Stimulated activated CD4-positive, alpha-beta T cell treated with anti-CD3 and anti-CD28 coated beads, Interleukin-4, amount 100 ng/mL, for 1 hour (primary cell): ENCODE measurements around the gene CNTNAP2.

Experiments
- DNase-seq: peaks from one replicate; pipeline ENCODE4 v3.0.0-alpha.2; 2020

CNTNAP2 gene

DNA sequence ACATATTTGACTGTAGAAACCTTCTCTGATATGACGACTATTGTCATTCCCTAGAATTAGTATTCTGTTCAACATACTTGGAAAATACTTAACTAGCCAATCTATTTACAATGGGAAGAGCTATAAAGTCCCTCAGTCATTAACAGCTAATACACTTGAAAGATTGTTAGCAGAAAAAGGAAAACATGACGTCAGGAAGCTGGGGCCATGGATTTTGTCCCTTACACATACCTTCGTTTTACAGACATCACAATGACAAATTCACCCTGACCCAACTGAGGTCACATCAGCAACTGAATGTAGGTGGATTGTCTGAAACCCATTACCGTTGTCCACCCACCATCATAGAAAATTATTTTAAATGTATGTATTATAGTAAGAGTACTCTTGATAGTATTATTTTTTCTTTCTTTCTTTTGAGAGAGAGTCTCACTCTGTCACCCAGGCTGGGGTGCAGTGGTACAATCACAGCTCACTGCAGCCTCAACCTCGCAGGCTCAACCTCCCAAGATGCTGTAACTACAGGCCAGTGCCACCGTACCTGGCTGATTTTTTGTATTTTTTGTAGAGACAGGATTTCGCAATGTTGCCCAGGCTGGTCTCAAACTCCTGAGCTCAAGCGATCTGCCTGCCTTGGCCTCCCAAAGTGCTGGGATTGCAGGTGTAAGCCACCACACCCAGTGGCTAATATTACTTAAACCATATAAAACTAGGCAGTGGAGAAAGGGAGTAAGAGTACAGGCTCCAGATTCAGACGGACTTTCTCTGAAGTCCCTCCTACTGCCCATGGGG, 1977.0 kb downstream of the CNTNAP2 start:
- DNase-seq, result no peak

DNA sequence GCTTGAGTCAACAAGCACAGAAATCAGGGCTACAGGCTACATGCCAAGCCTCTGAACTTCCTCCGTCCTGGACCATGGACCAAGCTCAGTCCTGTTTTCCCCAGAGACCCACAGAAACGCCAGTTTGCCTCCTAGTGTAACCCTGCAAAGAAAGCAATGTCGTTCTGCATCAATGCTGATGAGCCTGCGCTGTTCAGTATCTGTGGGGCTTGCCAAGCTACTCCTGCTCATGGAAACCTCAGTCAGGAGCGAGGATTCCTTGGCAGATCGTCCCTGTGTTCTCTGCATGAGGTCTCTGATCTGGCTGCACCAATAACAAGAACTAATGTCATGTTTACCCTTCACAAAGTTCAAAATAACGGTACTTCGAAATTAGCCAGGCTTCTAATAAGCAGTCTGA, 1978.5 kb downstream of the CNTNAP2 start:
- DNase-seq, result no peak

DNA sequence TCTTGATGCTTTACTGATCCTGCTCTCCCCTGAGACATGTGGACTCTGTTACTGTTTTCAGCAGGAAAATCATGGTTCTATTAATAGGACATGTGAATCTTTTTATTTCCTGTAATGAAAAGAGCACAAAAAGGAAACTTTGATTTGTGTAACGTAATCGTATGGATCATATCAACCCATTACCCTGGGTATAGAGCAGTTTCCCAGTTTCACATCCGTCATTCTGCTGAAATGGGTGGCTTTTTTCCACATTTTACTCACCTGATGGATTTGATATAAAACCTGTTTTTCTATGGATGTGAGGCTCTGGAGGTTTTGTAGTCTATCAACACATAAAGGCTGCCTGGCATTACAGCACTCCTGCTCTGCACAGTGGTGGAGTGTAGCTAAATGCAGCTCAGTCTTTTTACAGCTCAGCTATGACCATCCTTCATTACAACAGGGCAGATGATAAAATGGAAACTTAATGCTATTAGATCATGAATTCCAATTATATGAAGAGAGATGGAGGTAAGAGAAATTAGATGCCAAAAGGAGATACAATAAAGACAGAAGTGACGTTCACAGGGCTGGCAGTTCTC, 1987.6 kb downstream of the CNTNAP2 start:
- DNase-seq, result no peak

DNA sequence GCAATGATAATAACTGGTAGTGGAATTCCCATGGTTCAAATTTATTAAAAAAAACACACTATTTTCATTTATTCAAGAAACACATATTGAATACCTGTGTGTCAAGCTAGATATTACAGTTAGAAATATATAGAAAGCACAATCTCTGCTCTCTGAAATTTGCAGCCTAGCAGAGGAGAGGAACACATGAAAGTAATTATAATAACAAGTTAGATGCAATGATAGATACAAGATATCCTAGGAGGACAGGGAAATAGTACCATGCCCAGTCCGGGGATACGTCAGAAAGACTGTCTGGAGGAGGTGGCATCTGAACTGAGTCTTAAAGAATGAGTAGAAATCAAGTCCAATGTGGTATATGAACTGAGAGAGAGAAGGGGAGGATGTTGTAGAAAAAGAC, 1988.3 kb downstream of the CNTNAP2 start:
- no peak for DNase-seq

DNA sequence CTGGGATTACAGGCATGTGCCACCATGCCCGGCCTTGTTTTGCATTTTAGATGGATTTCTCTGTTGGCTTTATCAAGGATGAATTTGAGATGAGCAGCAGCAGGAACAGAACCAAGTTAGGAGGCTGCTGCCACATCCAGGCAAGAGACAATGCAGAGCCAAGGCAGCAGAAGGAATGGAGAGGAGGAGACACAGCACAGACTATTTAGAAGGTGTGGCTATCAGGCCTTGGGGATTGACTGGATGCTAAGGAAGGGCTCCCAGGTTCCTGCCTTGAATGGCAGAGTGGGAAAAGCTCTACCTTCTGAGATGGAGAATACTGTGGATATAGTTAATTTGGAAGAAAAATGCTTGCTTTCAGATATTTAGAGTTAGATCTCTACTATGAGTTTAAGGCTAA, 1989.3 kb downstream of the CNTNAP2 start:
- no peak for DNase-seq

DNA sequence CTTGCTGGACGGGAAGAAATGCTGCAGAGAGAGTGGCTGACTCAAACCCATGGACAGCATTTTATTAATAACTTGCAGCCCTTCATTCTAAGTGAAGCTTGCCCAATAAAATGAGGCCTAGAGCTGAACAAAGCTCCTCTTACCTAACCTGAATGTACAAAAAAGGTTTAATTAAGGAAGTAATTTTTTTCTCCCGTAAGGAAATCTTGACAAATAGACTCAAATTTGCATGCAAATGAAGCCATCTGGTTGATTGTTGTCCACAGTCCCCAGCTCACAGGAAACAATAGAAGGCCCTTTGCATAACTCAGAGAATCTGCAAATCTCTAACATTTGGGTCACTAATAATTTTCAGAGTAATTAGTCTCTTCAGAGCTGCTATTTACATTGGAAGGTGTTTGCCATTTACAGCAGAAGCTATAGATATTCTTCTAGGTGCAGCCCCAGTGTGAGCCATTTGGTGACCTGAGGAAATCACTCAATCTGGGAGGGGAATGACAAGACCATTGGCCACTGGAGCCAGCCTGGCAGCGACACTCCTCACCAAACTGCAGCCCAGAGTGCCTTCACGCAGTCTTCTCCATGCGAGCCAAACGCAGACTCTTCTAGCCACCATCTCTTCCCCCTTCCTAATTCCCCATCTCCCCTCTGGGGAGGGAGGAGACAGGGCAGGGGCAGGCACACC, 1991.0 kb downstream of the CNTNAP2 start:
- DNase-seq, result no peak

DNA sequence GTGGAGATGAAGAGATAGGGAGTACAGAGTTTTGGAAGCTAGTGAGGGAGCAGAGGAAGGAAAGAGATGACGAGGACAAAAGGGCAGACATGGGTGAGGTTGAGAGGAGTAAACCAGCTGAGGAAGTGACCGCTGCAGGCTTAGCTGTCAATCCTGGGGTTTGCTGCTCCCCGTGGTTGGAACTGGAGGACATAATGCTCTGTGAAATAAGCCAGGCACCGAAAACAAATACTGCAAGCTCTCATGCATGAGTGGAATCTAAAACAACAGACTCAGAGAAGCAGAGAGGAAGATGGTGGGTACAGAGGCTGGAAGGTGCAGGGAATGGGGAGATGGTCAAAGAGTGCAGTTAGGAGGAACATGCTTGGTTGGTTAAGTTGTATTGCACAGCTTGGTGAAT, 1991.8 kb downstream of the CNTNAP2 start:
- DNase-seq, result no peak

DNA sequence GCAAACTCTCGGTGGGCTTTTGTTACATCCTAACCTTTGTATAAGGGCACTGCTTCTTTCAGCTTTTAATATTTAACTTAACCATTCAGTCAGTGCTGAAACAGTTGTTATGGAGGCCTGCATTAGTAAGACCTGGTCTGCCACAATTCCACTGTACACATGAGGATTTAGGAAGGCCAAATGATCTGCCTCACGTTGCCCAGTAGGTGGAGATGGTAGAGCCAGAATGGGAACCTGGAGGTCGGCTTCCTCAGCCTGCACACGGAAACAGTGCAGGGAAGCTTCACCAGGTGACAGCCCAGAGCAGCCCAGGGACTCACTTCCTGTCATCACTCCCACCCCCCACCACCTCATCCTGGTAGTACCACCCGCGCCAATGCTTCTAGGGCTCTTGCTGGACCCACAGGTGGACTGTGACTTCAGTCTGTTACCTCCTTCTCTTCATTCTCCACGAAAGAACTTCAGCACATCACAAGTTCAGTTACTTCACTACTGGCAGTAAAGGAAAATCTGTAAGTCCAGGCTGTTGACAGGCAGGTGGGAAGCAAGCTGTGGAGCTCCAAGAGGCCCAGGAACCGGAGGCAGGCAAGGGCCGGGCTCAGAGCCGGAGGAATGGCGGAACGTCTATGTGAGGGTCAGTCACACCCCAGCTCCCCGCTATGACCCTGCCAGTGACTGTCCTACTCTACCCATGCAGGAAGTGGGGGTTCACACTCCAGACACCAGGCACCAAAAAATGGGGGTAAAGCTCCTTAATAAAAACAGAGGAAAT, 1993.7 kb downstream of the CNTNAP2 start:
- no peak for DNase-seq

DNA sequence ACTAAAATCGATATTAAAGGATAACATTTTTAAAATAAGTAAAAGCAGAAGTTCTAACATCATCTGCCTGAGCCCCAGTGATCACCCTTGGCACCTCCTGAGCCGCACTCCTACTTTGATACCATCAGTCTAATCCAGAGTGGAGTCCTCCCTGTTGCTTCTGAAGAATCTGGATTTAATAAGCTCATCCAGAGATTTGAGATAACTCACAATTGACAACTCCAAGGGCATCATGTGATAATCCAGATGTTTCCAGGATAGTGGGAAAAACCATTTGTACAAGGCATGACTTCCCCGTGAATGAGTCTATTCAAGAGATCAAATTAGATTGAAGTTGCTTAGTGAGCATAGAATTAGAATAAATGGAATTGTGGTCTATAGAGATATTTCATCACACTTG, 1998.2 kb downstream of the CNTNAP2 start:
- DNase-seq, result no peak

DNA sequence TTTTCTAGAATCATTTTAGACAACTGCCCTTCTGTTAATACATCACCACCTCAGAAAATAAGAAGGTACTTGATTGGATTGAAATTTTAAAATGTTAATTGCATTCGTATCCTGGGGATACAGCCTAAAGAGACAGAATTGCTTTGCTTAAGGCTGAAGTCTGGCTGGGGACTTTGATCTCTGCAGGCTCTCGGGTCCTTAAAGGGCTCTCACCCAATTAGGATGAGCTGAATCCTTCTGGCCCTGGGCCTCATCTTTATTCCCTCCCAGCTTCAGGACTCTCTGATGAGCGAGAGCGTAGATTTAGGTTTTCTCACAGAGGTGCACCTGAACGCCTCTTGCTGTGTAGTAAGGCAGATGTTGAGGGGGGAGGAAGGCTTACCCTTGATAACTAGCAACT, 1998.7 kb downstream of the CNTNAP2 start:
- DNase-seq, result no peak

DNA sequence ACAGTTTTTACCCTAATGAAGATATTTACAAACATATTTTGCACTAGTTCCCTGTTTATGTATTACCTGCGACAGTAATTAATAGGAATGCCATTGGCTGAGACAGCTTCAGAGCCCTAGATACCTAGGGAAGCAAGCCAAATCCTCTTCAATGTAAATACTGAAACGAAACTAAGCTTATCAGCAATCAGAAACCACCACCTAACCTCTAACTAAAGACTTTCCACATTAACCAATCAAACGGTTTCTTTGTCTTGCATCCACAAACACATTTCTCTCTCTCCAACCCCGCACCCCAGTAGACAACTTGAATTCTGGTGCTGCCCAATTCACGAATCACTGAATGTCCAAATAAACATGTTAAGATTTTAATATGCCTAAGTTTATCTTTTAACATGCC, 1999.6 kb downstream of the CNTNAP2 start:
- no peak for DNase-seq

DNA sequence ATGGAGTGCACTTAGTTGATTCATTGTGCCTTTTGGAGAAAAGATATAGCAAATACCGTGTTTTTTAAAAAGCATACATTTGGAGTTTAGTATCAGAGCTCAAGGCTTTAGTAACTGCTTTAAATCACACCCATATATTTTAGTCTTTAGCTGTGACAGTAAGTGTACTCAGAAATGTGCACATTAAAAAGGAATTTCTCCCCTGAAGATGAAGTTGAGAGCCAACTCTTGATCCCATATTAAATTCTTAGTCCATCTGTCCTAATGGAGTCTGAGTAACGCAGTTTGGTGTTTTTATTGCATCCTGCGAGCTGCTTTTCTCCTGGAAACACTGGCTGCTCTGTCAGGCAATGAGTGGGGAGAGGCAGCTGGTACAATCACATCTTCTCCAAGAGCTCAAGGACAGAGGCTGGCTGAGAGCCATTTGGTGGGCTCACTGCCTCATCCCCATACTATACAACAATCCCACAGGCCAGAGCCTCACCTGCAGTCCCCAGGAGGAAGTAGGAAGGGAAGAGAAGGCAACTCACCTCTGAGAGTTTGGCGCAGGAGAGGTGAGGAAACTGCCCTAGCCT, 2000.3 kb downstream of the CNTNAP2 start:
- DNase-seq, result no peak

DNA sequence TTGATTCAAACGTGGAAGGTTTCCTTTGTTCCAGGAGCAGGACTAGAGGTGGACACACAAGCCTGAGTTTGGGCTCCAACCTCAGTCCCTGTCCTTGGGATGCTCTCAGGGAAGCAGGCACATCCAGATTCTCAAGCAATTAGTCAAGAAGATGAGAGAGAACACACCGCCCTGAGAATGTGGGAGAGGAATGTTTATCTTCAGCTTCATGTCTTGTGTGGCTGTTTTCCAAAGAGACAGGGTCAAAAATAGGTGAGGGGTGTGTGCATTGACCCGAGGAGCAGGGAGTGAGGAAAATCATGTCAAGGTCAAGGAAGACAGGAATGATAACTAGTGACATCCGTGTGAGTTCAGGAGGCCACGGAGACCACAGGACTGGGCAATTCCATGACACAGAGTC, 2001.8 kb downstream of the CNTNAP2 start:
- no peak for DNase-seq

DNA sequence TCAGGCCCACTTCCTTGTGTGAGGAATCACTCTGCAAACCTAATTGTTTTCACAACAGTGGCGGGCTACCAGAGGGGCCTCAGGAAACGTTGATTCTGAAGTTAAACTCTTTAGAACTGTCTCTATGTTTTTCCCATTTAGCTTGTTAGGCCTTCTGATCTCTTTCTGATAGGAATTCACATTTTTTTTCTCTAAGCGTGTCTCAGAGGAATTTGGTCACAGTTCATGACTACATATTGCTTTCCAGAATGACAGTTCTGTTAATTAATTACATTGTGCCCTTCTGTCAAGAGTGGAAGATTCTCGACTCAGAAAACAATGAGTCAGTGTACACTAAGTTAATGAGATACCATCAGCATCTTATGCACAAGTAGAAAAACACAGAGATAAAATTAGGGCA, 2004.8 kb downstream of the CNTNAP2 start:
- DNase-seq, result no peak

DNA sequence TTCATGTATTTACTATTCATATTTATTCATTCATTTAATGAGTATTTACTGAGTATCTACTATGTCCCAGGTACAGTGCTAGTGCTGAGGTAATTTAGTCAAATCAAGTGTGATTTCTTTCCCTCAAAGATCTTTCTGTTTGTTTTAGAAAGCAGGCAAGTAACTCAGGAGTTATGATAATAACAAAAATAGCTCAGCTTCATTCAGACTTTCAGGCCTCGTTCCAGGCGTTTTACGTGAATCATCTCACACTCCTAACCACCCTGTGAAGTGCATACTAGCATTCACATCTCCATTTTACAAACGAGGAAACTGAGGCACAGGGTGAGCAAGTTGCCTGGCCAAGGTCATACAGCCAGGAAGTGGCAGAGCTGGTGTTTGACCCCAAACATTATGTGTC, 2005.2 kb downstream of the CNTNAP2 start:
- DNase-seq, result no peak

DNA sequence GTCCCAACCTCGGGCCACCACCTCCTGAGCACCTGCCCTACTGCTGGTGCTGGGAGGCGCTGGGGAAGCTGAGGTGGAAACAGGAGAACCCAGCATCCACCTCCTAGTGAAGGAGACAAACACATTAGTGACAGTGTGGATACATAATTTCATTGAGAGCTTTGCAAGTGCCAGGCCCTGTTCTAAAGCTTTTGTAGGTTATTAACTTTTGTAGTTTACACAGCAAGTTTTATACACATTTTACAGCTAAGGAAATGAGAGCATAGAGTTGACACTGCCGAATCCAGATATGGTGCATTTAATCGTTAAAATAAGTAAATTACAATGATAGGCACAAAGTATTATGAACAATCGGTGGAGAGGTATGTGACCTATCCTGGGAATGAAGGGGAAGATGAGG, 2007.9 kb downstream of the CNTNAP2 start:
- DNase-seq, result no peak

DNA sequence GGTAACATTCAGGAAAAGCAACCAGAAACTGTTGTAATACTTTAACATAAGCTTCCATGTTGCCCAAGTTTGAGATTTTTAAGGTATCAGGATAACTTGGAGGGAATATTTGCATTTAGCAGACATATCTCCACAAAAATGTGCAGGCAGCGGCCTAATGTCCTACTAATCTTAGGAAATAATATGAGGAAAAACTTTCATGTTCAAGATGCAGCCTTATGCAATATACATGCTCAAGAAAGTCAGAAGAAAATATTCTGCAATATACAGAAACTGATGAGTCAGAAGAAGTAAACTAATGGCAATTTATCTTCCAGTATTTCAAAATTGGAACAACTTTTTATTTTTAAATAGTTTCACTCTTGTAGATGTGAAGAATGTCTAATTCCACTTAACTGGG, 2010.8 kb downstream of the CNTNAP2 start:
- no peak for DNase-seq

DNA sequence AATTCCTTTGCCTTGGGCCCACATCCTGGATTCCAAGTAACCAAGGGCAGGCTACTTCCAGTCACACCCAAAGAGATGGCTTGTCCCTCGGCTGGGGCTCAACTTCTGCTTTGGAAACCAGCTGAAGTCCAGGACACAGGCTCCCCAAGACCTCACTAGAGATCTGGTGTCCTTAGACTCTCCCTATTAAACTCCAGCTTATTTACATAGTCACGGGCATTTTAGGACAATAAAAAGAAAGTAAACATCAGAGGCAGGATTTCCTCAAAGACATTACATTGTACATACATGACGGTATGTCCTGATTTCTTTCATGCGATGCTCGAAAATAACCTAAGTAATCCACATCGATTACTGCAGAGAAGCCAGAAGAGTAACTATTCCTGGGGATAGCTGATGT, 2012.4 kb downstream of the CNTNAP2 start:
- no peak for DNase-seq

DNA sequence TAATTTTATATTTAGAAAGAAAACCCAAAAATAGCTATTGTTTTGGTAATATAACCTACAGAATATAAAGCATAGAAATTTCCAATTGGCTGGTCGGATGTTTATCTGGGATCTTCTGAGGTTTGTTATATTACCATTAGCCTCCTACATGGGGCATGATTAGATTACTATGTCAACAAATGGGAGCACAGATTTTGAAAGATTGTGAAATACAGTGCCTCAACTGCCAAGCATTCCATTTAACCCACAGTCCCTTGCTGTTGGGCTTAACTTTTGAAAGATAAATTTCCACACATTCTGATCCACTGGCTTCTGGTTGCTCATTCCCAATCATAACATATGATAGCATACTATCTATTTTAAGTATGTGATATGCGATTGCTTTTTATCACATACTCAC, 2018.5 kb downstream of the CNTNAP2 start:
- DNase-seq, result no peak

DNA sequence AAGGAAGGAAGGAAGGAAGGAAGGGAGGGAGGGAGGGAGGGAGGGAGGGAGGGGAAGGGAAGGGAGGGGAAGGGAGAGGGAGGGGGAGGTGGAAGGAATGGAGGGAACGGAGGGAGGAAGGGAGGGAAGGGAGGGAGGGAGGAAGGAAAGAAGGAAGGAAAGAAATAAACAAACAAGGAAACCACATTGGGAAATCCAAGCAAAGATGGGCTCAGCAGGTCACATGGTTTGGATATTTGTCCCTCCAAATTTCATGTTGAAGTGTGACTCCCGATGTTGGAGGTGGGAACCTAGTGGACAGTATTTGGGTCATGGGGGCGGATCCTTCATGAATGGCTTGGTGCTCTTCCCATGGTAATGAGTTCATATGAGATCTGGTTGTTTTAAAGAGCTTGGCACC, 2019.4 kb downstream of the CNTNAP2 start:
- DNase-seq, result no peak

DNA sequence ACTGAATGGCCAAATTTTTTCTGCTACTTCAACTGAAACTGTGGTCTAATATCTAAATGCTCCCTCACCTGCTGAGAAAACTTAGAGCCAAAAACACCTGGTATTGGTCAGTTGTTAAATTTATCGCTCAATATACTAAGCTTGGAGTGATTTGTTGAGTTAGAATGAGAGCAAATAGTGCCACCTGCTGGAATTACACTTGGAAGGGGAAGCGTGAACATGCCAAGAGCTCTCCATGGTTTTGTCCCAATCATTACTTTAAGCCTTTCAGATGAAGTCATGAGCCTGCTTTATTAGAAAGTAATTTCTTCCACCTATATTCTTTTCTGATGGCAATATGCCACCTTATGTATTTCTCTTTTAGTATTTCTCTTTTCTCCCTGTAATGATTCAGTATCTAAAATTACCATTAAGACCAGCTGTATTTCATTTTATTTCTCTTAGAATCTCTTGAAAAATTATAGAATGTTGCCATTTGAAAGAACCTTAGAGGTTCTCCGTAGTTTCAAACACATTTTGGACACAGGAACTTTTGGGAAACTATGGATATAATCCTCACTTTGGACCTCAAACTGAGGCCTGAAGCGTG, 2026.2 kb downstream of the CNTNAP2 start:
- no peak for DNase-seq

DNA sequence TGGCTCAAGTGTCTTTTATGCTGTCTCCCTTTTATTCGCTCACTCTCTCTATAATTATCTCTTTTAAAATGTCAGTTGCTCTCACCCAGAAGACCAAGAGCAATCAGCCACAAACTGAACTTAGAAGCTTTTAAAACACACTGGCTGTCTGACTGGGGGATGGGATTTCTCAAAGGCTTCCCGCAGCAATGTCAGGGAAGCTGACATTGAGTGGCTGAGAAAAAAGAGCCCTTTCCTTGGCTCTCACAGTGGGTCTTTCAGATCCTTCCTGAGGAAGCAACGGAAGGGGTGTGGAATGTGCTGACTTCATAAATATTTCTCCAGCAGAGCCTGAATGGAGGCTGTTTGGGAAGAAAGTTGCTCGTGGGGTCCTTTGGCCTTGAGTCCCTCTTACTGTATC, 2028.2 kb downstream of the CNTNAP2 start:
- DNase-seq, result no peak

DNA sequence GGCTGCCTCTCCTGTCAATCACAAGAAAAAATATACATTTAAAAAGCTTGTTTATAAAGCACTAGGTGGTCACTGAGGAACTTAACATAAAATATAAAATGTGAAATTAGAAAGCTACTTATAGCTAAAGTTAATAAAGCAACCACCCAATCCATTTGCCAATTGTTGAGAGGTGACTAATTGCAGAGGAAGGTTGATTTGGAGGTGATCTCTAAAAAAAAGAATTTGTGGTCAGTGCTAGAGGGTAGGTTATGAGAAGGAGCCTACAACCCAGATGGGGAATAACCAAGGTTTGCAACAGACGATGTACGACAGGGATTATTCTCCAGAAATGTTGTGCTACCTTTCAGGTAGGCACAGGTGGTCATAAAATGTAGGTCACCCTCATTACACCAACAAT, 2029.7 kb downstream of the CNTNAP2 start:
- DNase-seq, result no peak
